Right lobe of liver (tissue), 6 donors: Measurements from ENCODE around the gene MAPKAP1. TPM values are rescaled to one million over a fixed set of nuclear protein-coding genes. Genes with fewer than 3 reads are reported as not detected.
A peak's percentile ranks its signal among the peaks of the same experiment; 100 is the strongest.

ENCODE experiments used
- ATAC-seq, 4 donors: fragments of 200-7000 bp; cut with Tn5 transposase; one replicate each; pipeline ENCODE4 v1.9.1; 2020; ENCODE audit warnings: mild to moderate bottlenecking in 4 of 4, moderate library complexity in 4 of 4
- DNase-seq, 3 donors: peaks; one replicate each; pipeline ENCODE4 v3.0.0-alpha.2; 2020
- H3K27ac ChIP-seq, 3 donors: fragments of 200-600 bp; one replicate each; pipeline ENCODE4 v1.8.0; 2022
- H3K27me3 ChIP-seq, 2 donors: fragments of 200-600 bp; one replicate each; pipeline ENCODE4 v1.8.0; 2022
- H3K36me3 ChIP-seq, 4 donors: fragments of 200-600 bp; sonication (generic) in 1 of 4; one replicate each; pipeline versions ENCODE4 v1.5.1 to v1.8.0; 2017 to 2022; ENCODE audit warnings: control low read depth in 1 of 4
- H3K4me1 ChIP-seq, 4 donors: fragments of 200-600 bp; sonication (generic) in 1 of 4; one replicate each; pipeline versions ENCODE4 v1.5.1 to v1.8.0; 2017 to 2022; ENCODE audit warnings: control low read depth in 1 of 4
- H3K4me3 ChIP-seq, 3 donors: fragments of 200-600 bp; one replicate each; pipeline ENCODE4 v1.8.0; 2022
- H3K9me3 ChIP-seq, 4 donors: fragments of 200-600 bp; sonication (generic) in 1 of 4; one replicate each; pipeline versions ENCODE4 v1.5.1 to v1.8.0; 2017 to 2022; ENCODE audit warnings: control low read depth in 1 of 4
- CTCF ChIP-seq, 4 donors: fragments of 200-600 bp in 3 of 4; fragments of 450-650 bp in 1 of 4; IDR thresholded peaks; one replicate each; pipeline versions ENCODE4 v1.5.1 to v1.8.0; 2016 to 2022; ENCODE audit warnings: antibody characterized with exemption in 4 of 4, mild to moderate bottlenecking in 2 of 4
- POLR2A ChIP-seq: fragments of 450-650 bp; IDR thresholded peaks from one replicate; pipeline ENCODE4 v1.6.1; 2017; ENCODE audit warnings: antibody characterized with exemption, mild to moderate bottlenecking
- WGBS: methylation state at CpG from one replicate; pipeline ENCODE4 v1.1.6; 2018; ENCODE audit warnings: low coverage, low lambda C conversion rate; ENCODE audit not compliant: insufficient coverage; ENCODE audit errors: missing lambda C conversion rate; 5-methylcytosine and 5-hydroxymethylcytosine counted together
- intact Hi-C, 2 donors: fragments of 100-400 bp; cut with DNase I; formaldehyde crosslinking; loops; one replicate each; pipeline versions ENCODE4 v1.11.2 to v1.14.1; 2022
- total RNA-seq, 6 experiments: library from RNA; depleted of rRNA in 2 of 6; stranded (reverse); fragments of >200 nt in 2 of 6; fragmentation: NEBNext Ultra II Directional in 3 of 6; extraction: Animal tissue kit (Norgen Biotek cat#: 25700) in 3 of 6; gene quantifications; one replicate each; pipeline versions ENCODE4 v1.1.0 to v1.2.4, GENCODE V29; 2016 to 2023
- donor health status: DM: no; HTN: yes; CAD: no.
- donor health status: DM: no; HTN: no; CAD: no.
- donor health status: DM: no; HTN: no; CAD: no.
- donor health status: DM: no; HTN: yes; CAD: no.
- donor health status: DM: no; HTN: yes; CAD: no.

Gene MAPKAP1
- total RNA-seq, 6 experiments from 2014 or later: 29.6 to 53.2 (median 48.3) TPM

DNA sequence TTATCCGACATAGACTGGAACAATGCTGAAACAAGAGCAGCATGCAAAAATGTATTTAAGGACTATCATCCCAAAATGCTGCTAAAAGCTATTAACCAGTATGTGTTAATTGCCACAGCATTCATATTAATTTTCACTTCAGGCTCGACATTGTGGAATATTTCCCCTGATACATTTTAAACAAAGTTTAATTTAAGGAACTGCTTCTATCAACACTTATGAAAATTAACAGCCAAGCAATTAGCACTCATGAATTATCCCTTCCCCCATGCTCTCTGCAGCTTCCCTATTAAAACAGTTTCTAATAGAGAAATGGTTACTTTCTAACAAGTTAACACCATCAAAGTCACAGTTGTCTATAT, 54.8 kb downstream of the MAPKAP1 start:
- no peaks in the 10 kb centered on the region for H3K27me3 ChIP-seq

DNA sequence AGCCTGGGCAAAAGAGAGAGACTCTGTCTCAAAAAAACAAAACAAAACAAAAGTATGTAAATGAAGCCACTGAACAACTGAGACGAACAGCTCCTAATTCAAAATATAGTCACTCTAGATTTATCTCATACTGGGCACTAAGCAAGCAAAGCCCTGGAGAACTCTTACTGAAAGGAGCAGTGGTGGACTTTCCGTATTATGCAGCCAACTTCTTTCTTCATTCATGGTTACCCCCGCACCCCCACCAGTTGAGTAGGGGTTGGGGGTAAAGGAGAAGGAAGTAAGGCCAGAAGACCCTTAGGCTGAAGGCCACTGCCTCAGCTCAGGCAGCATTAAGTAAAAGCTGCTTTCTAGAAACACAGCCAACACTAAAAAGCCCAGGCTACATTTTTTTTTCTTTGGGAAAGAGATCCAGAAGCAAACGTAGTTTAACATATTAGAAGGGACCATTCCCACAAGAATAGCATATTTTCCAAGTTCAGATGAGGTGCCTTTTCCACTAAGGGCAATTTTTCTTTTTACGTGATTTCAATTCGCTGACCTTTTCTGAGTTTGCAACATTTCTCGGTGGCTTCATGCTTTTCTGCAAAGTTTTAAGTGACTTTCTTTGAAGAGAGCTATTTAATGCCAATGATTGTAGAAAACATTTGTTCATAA, 55.3 kb downstream of the MAPKAP1 start:
- DNase-seq (no peak), ATAC-seq (no peak)
- TF ChIP-seq CTCF (IDR thresholded peaks at IDR 0.05) (no peak), POLR2A (no peak)
- H3K27me3 ChIP-seq: no peaks in the 10 kb centered on the region
- no peak overlapping the region for H3K27ac ChIP-seq
- H3K9me3 ChIP-seq: no peaks in the 10 kb centered on the region
- no peaks in the 10 kb centered on the region for H3K36me3 ChIP-seq
- intact Hi-C loops: no loop called here
- no peaks in the 10 kb centered on the region for H3K4me1 ChIP-seq
- WGBS: 70% methylated on average over 6 of the region's 7 CpGs
- H3K4me3 ChIP-seq: no peak overlapping the region

More for the DNA sequence above, 54.8 kb downstream of the MAPKAP1 start:
- Histone ChIP-seq H3K9me3 (no peaks in the 10 kb centered on the region), H3K4me1 (no peaks in the 10 kb centered on the region), H3K36me3 (no peaks in the 10 kb centered on the region), H3K4me3 (no peak overlapping the region), H3K27ac (no peak overlapping the region)
- TF ChIP-seq POLR2A (no peak), CTCF (IDR thresholded peaks at IDR 0.05) (no peak)
- ATAC-seq (no peak), DNase-seq (no peak)
- intact Hi-C loops: no loop called here
- 88% methylated on average over 2 of the region's 2 CpGs for WGBS

DNA sequence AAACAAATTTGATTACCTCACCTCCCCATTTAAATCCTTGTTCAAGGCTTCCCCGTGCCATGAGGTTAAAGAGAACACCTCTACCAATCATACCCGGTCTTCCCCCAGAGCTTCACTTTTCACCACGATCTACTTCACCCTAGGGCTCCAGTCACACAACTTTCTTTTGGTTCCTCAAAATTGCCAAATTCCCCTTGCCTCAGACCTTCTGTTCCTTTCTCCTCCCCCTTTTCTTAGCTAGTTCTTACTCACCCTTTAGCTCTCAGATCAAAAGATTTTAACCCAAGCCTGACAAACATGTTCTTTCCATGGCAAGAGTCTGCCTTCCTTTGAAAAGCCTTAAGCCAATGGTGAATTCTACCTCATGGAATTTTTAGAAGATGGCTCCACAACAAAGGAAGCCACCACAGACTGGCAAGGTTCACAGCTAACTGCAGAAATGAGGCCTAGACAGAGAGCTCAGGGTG, 56.7 kb downstream of the MAPKAP1 start:
- intact Hi-C loops: no loop called here
- Histone ChIP-seq H3K27me3 (no peaks in the 10 kb centered on the region), H3K27ac (peak overlapping the region in 1 of 3 donors; percentile 41), H3K4me3 (no peak overlapping the region), H3K36me3 (no peaks in the 10 kb centered on the region), H3K9me3 (no peaks in the 10 kb centered on the region), H3K4me1 (no peaks in the 10 kb centered on the region)
- TF ChIP-seq POLR2A (no peak), CTCF (IDR thresholded peaks at IDR 0.05) (no peak)
- WGBS: 20% methylated on average over 3 of the region's 3 CpGs
- ATAC-seq (peak in 3 of 4 donors; percentile 35 to 67 (median 42)), DNase-seq (no peak)

- Histone ChIP-seq H3K4me3 (no peak overlapping the region), H3K4me1 (no peaks in the 10 kb centered on the region), H3K36me3 (no peaks in the 10 kb centered on the region), H3K27ac (peak overlapping the region in 1 of 3 donors; percentile 41), H3K9me3 (no peaks in the 10 kb centered on the region), H3K27me3 (no peaks in the 10 kb centered on the region)
- 81% methylated on average over 4 of the region's 4 CpGs for WGBS
- ATAC-seq: peak in 1 of 4 donors; percentile 20
- intact Hi-C loops: no loop called here
- no peak for TF ChIP-seq POLR2A
- no peak for TF ChIP-seq CTCF (IDR thresholded peaks at IDR 0.05)
- no peak for DNase-seq
Measured at GRCh38 chr9:125649826-125650225, 57.2 kb downstream of the MAPKAP1 start.
